AG08395 (cell line): ENCODE data around the gene RDH13.
"Not testable (repeated sequence)": the region's sequence is repeated elsewhere in the genome, so short reads cannot be mapped to it uniquely, and the experiment has no call there.

Source experiments
- DNase-seq: peaks from one replicate; pipeline ENCODE4 v3.0.0; 2012; ENCODE audit warnings: mixed read lengths, low spot score

Gene RDH13

GRCh38 chr19:55010561-55010960 is 52.4 kb downstream of the RDH13 start:
- not testable (repeated sequence) for DNase-seq

GRCh38 chr19:55008781-55009180 is 54.2 kb downstream of the RDH13 start:
- not testable (repeated sequence) for DNase-seq

- DNase-seq = not testable (repeated sequence)
Observed at GRCh38 chr19:55008189-55008588, 54.8 kb downstream of the RDH13 start.

GRCh38 chr19:55007537-55007936 is 55.4 kb downstream of the RDH13 start:
- not testable (repeated sequence) for DNase-seq

- DNase-seq = not testable (repeated sequence)
Observed at GRCh38 chr19:55006795-55007194, 56.2 kb downstream of the RDH13 start.

GRCh38 chr19:55005684-55006488 is 57.1 kb downstream of the RDH13 start:
- no peak for DNase-seq

- no peak for DNase-seq
Observed at GRCh38 chr19:55000761-55001160, 62.2 kb downstream of the RDH13 start.

GRCh38 chr19:54998751-54999239 is 64.2 kb downstream of the RDH13 start:
- not testable (repeated sequence) for DNase-seq

- DNase-seq = no peak
Observed at GRCh38 chr19:54995561-54995960, 67.4 kb downstream of the RDH13 start.
